Right ventricle myocardium inferior (tissue), 1 donor: ENCODE results near the gene GTF2H1. TPM values are rescaled to one million over a fixed set of nuclear protein-coding genes. Genes with fewer than 3 reads are reported as not detected.

Experiments
- ATAC-seq: fragments of 200-7000 bp; cut with Tn5 transposase; one replicate; pipeline ENCODE4 v1.9.1; 2020; ENCODE audit warnings: mild to moderate bottlenecking, moderate library complexity
- DNase-seq: peaks from one replicate; pipeline ENCODE4 v3.0.0; 2021; ENCODE audit errors: missing footprints
- intact Hi-C: fragments of 100-400 bp; cut with DNase I; formaldehyde crosslinking; loops from one replicate; pipeline ENCODE4 v1.11.0; 2022
- long read RNA-seq: library from polyadenylated mRNA; unstranded; transcript quantifications from one replicate; pipeline ENCODE4 v2.0.0, GENCODE V29; 2021
- total RNA-seq: library from RNA; stranded (reverse); fragmentation: NEBNext Ultra II Directional; extraction: Animal tissue kit (Norgen Biotek cat#: 25700); gene quantifications from one replicate; pipeline ENCODE4 v1.2.1, GENCODE V29; 2021
- donor health status: DM: no; HTN: yes; CAD: no; lungs with severe emphysema.

The GTF2H1 gene
- 23.9 TPM for total RNA-seq
- long read RNA-seq, transcript GTF2H1-201 (15 exons, 2,982 nt) = major isoform, 13 of 15 reads
- long read RNA-seq, partial matches to known transcripts = 0 of 15 reads
- long read RNA-seq, other reads (novel, unspliced or antisense) = 1 of 15 reads

DNA sequence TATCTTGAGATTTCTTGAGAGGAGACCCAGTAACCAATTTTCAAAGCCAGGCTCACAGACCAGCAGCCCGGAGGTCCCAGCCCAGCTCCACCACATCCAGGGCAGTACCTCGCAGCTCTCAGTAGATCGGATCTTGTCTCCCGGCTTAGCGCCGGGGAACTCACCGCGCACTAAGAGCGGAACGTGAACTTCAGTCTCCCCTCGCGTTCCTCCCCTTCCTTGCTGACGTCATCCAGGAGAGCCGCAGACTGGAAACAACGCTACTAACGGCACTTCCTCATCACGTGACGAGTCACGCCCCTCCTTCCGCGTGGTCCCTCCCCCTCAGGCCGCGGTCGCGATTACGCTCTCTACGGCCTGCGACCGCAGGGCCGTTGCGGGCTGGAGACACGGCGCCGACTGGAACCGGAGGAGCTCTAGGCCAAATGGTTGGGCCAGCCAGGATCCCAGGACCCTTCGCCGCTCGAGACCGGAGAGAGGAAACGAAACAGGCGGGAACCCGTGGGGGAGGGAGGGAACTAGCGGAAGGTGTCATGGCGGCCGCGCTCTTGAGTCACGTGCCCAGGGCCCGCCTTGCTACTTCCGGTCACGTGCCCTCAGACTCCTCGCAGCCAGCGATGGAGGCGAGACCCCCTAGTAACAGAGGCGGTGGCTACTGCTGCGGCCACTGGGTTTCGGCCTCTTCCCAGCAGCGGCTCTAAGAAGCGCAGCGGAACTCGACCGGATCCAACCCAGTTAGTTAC is at the start of gene GTF2H1, which contains the start of gene HPS5:
Gene GTF2H1 (plus strand): TSS at position 599 of the 743 bp plus-strand sequence. CDS start 10,508 bp downstream, outside the sequence.
Gene HPS5 (minus strand): TSS at position 172 of the 743 bp plus-strand sequence. CDS start 4,282 bp downstream, outside the sequence.
- ATAC-seq (peak; percentile 99), DNase-seq (peak; percentile 96)
- intact Hi-C loops = loop anchor here (1.0 to 5.0 kb wide), 3 partner anchors 74 to 310 kb away; partner anchors contain the start of genes SERGEF and TSG101

DNA sequence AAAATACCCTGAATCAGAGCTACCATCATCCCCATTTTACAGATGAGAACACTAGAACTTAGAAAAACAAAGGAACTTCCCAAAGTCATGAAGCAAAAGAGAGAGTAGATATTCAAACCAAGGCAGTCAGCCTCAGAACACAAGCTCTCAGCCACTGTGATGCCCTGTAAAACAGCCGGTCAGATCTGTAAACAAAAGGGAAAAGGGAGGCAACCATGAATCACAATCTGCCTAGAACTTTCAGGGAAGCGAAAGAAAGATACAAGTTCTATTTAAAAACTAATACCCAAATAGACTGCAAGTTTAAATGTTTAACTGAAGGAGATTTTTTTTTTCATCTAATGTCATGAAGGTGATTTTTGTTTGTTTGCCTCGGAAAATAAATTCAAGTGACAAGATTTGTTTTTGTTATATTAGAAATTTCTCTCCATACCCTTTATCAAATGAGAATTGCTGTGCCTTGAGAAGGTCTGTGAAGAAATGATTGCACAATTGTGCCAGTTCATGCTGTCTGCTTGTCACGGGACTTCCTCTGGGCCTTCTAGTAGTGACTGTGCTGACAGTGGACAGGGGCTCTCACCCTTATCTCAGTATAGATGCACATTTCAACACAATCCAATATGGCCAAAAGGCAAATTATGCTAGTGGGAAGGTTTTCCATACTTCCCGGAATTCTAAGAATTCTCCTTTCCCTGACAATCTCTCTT is 44.6 kb upstream of the GTF2H1 start:
- intact Hi-C loops = no loop called here
- ATAC-seq = peak; percentile 54
- DNase-seq = no peak

DNA sequence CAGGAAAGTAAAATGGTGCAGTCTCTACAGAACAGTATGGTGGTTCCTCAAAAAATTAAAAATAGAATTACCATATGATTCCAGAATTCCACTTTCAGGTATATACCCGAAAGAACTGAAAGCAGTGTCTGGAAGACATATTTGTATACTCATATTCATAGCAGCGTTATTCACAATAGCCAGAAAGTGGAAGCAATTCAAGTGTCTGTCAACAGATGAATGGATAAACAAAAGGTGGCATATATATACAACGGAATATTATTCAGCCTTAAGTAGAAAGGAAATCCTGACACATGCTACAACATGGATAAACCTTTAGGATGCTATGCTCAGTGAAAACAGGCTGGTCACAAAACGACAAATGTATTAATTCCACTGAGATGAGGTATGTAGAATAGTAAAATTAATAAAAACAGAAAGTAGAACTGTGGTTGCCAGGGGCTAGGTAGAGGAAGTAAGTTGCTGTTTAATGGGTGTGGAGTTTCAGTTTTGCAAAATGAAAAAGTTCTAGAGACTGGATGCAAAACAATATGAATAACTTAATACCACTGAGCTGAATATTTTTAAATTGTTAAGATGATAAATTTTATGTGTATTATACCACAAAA is 41.8 kb upstream of the GTF2H1 start:
- ATAC-seq (no peak), DNase-seq (no peak)
- intact Hi-C loops = no loop called here

DNA sequence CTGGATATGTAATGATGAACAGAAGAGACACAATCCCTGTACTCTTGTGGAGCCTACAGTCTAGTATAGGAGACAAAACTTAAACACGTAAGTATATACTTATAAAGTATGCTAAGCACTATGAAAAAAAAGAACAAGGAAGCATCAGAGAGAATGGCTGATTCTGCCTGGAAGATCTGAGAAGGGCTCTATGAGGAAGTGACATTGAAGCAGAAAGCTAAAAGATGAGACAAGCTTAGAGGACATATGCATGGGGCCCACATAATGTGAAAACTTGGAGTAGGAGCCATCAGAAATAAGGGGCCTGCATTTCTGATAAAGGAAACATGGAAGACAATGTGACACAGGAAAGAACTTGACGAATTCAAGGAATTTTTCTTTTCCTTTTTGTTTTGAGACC is 39.7 kb upstream of the GTF2H1 start:
- ATAC-seq (no peak), DNase-seq (no peak)
- intact Hi-C loops = no loop called here

DNA sequence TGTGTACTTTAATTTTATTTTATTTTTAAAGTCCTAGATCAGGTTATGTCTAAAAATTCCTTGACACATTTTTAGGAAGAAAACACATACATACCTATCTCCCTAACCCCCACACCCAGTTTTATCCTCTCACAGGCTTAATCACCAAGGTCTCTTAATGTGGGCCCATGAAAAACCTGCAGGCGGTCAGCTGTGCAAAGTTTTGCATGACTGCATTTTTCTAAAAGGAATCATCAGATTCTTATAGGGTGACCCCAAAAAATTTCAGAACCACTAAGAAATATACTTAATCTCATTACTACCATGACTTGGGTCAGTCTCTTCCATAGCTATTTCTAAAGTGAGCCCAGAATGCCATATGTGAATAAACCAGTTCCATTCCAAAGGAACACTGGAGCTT is 36.5 kb upstream of the GTF2H1 start:
- intact Hi-C loops = no loop called here
- ATAC-seq (no peak), DNase-seq (no peak)

DNA sequence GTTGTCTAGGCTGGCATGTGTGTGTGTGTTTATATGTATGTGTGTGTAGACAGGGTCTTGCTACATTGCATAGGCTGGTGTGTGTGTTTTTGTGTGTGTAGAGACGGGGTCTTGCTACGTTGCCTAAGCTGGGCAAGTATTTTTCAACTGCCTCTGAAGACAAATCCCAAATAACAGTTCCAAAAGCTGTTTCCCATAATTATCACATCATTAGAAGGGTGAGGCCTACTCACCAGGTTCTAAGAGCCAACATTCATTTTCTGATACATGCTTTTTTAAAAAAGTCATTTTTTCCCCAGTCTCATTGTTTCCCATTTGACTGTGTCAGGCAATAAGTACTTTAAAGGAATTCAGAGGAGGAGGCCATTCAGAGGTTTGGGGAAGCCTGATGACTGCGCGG is 33.5 kb upstream of the GTF2H1 start:
- DNase-seq (no peak), ATAC-seq (no peak)
- intact Hi-C loops = no loop called here

DNA sequence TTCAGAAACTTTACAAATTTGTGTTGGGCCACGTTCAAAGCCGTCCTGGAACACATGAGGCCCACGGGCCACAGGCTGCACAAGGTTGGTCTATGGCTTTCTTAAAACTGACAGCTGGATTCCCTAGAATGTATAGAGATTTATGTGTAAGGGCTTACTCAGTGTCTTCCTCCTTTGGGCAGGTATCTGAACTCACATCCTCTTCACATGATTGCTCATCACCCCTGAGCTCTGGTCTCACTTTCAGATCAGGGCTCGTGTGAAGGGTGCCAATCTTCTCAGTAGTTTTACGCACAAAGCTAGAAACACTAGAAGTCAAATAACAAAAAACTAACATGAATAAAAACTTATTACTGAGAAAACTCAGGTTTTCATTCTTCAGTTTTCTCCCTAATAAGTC is 27.5 kb upstream of the GTF2H1 start:
- DNase-seq (no peak), ATAC-seq (no peak)
- intact Hi-C loops = no loop called here

DNA sequence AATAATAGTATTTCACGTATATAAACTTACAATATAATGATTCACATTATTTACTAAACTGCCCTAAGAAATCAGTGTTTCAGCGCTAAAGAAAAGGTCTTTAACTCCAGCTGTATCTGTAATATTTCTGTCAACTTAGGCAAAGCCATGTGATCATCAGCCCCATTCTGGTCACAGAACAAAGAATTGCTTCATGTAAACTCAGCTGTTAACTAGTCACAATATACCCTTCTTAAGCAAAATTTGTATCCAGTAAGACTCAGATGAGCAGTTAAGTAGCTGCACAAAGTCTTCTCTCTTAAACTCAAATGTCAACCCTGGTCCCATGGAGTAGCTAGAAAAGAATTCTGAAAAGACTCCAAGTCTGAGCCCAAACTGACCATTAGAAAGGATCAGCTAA is 27.1 kb upstream of the GTF2H1 start:
- intact Hi-C loops = no loop called here
- no peak for DNase-seq
- ATAC-seq = no peak

DNA sequence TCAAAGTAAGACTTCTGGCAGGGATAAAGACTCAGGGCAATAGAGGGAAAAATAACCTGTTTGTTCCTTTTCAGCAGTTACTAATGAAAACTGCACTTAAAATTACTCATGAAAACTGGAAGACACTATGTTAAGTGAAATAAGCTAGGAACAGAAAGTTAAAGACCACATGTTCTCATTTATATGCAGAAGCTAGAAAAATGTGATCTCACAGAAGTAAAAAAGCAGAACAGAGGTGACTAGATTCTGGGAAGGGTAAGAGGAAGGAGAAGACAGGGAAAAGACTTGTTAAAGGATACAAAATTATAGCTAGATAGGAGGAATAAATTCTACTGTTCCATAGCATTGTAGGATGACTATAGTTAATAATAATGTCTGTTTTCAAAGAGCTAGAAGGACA is 22.6 kb upstream of the GTF2H1 start:
- intact Hi-C loops = no loop called here
- DNase-seq (no peak), ATAC-seq (no peak)

DNA sequence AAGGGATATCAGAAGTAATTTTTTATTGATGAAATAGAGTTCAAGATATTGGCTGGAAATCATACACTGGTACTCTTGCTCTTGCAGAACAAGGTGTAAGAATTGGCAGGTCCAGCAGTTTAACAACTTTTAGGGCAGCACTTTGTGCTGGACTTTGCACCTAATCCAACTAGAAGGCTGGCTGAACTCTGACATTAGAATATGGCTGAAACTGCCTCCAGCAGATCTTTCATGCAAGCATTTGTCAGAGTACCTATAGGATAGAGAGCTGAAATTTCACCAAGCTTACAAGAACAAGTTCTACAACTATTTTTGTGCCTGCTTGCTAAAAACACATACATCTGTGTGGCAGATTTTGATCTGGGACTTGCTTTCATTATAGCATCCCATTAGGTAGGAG is 17.6 kb upstream of the GTF2H1 start:
- intact Hi-C loops = no loop called here
- ATAC-seq (no peak), DNase-seq (no peak)

DNA sequence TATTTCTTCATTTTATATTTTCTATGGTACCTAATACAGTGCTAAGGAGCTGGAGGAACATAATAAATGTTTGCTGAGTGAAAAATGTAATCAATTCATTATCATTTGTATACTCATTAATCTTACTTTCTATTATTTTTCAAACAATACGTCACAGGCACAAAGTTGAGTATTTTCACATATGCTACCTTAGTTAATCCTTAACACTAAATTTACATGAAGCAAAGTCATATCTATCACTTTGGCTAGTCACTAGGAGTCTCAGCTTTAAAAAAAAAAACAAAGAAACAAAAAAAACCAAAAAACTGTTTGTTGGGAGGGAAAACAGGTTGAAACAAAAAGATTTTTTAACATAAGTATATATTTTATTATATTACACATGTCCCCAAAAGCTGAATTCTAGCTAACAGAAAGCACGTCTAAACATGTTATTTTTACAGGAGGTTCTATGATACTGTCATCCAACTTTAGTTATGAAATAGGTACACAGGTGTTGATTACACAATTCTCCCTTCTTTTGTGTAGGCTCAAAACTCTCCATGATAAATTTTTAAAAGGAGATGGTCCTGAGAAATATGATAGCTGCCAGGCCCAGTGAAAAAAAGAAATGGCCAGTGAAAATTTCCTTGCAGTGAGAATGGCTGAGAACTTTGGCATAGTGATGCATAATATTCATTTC is 14.8 kb upstream of the GTF2H1 start:
- intact Hi-C loops = no loop called here
- DNase-seq = no peak
- no peak for ATAC-seq

DNA sequence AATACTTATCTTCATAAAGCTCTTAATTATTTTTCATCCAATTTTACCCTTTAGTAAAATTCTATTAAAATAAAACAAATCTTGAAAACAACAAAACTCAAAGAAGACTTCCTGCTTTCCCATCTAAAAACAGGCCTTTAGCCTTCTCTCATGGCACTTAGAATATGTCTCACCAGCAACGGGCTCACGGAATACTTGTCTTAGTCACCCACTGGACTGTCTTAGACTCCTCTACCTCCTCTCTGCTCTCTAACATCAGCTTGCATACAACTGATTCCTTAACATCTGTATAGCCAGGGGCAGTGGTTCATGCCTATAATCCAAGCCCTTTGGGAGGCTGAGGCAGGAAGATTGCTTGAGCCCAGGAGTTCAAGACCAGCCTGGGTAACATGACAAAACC is 14.1 kb upstream of the GTF2H1 start:
- ATAC-seq (no peak), DNase-seq (no peak)
- intact Hi-C loops = no loop called here

DNA sequence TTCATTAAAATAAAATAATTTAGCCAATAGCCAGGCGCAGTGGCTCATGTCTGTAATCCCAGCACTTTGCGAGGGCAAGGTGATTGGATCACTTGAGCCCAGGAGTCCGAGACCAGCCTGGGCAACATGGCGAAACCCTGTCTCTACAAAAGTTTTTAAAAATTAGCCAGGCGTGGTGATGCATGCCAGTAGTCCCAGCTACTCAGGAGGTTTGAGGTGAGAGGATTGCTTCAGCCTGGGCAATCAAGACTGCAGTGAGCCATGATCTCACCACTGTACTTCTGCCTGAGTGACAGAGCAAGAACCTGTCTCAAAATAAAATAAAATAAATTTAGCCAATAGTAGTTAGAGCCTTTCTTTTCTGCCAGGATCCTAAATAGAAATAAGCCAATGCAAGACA is 12.7 kb upstream of the GTF2H1 start:
- DNase-seq = no peak
- intact Hi-C loops = no loop called here
- no peak for ATAC-seq

DNA sequence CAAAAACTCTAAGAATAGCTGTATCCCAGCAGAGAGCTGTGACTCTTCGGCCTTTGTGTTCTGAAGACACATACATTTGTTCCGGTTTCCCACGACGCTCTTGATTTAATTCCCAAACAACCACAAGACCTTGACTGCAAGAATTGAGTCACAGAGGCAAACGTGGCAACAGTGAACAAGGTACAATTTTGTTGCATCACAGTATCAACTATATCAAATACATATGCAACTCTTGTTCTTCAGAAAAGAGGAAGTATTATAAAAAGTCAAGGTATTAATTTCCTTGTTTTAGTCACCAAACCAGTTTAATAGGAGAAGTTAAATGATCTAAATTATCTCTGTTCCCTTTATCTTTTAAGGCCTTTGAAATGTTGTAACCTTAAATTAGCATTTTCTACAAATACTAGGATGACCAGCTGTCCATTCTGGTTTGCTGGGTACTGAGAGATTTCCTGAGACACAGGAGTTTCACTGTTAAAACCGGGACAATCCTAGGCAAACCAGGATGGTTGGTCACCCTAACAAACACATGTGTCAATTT is 11.5 kb upstream of the GTF2H1 start:
- no peak for DNase-seq
- ATAC-seq = no peak
- intact Hi-C loops = no loop called here

DNA sequence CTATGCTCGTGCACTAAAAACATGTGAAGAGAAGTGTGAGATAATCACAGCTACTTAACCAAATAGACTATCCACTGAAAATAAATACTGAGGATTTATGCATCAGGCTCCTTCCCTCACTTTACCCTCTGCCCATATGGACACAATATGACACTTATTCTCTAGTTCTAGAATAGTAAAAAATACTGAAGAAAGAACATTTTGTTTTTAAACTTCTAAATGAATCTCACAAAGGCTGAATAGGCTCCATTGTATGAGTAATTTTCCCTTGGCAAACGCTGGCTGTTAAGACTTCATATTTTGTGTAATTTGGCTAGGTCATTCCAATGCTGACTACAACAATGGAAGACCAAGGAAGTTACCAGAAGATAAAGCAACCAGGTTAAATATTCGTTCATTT is 10.4 kb upstream of the GTF2H1 start:
- ATAC-seq (no peak), DNase-seq (no peak)
- intact Hi-C loops = no loop called here

DNA sequence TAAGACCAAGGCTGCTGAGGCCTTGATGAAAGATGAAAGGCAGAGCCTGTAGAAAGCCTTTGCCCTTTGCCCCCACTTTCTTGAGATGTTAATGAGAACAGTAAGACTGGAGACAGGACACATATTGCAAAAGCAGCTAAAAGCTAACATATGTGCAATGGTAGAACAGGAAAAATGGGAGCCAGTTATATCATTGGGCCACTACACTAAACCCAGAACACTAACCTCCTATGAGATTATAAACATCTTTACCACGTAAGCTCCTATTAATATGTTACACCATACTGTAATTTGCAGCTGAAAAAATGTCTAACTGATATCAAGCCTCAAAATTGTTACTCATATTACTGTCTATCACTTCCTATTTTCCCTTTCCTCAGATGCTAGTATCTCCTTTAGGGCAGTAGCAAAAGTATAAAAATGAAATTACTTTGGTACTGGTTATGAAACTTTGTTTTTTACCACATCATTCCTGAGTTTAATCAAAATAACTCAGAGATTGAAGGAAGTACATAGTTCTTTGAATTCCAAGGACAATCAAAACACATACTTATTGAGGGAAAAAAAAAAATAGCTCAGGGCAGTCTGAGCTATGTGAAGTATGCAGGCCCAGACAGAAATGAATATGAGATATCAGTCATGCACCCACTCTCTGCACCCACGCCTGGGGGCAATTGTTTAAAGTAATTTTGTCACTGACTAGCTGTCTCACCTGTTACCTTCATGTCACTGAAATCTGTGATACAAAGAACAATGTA is 9.5 kb upstream of the GTF2H1 start:
- DNase-seq (no peak), ATAC-seq (no peak)
- intact Hi-C loops = no loop called here

DNA sequence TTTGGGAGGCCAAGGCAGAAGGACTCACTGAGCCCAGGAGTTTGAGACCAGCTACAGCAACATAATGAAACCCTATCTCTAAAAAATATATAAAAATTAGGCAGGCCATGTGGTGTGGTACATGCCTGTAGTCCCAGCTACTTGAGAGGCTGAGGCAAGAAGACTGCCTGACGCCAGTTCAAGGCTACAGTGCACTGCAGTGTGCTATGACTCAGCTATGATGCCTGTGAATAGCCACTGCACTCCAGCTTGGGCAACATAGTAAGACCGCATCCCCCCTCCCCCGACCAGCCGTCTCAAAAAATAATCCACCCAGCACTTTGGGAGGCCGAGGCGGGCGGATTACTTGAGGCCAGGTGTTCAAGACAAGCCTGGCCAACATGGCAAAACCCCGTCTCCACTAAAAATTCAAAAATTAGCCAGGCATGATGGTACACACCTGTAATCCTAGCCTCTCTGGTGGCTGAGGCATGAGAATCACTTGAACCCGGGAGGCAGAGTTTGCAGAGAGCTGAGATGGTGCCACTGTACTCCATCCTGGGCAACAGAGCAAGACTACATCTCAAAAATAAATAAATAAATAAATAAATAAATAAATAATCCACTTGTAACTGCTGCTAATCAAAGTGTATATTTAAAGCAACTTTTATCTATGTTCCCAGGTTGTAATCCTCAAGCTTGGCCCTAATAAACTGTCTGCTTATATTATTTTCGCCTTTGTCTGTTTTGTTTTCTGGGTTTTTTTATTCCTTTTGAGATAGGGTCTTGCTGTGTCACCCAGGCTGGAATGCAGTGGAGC is 8.2 kb upstream of the GTF2H1 start:
- DNase-seq = no peak
- intact Hi-C loops = no loop called here
- ATAC-seq = no peak
